HepG2 (cell line): Measurements from ENCODE around the gene MOV10L1. TPM values are rescaled to one million over a fixed set of nuclear protein-coding genes. Genes with fewer than 3 reads are reported as not detected.

Experiments
- HOXA3 ChIP-seq: sonication (generic); formaldehyde crosslinking; IDR thresholded peaks from 2 replicates; pipeline ENCODE4 v1.5.0; 2020; ENCODE audit warnings: missing genetic modification reagents
- SAP130 ChIP-seq: IDR thresholded peaks from 2 replicates; pipeline ENCODE4 v1.6.1; 2016; ENCODE audit warnings: low read depth
- ZFP36 ChIP-seq: fragments of 150-350 bp; IDR thresholded peaks from 2 replicates; pipeline ENCODE4 v1.6.1; 2018; ENCODE audit warnings: borderline replicate concordance, low read length, low read depth; ENCODE audit not compliant: partially characterized antibody
- ZFY ChIP-seq: sonication (generic); formaldehyde crosslinking; IDR thresholded peaks from 2 replicates; pipeline ENCODE4 v1.4.0; 2020; ENCODE audit warnings: missing genetic modification reagents
- ZNF768 ChIP-seq: sonication (generic); formaldehyde crosslinking; IDR thresholded peaks from 2 replicates; pipeline ENCODE4 v1.4.0; 2020; ENCODE audit warnings: missing genetic modification reagents
- ZNF777 ChIP-seq: sonication (generic); formaldehyde crosslinking; IDR thresholded peaks from 2 replicates; pipeline ENCODE4 v1.4.0; 2020; ENCODE audit warnings: missing genetic modification reagents
- ZNF878 ChIP-seq: sonication (generic); formaldehyde crosslinking; IDR thresholded peaks from 2 replicates; pipeline ENCODE4 v1.8.1; 2023; ENCODE audit warnings: mild to moderate bottlenecking, missing genetic modification reagents, moderate library complexity
- polyA plus RNA-seq, 8 experiments: library from polyadenylated mRNA; depleted of rRNA in 3 of 8; stranded (reverse) in 7 of 8; unstranded in 1 of 8; fragments of >200 nt; fragmentation: Illumina TruSeq in 4 of 8; extraction: Trizol in 4 of 8; gene quantifications; 2 replicates each; pipeline versions ENCODE4 v1.2.1 to v1.2.3, GENCODE V29; 2011 to 2016; ENCODE audit warnings: low read depth in 4 of 8, missing spikeins in 1 of 8, mixed read lengths in 1 of 8; ENCODE audit not compliant: insufficient read depth in 1 of 8
- total RNA-seq, 5 experiments: library from RNA; depleted of rRNA; stranded (reverse); fragments of >200 nt; fragmentation: Illumina TruSeq; extraction: Trizol; gene quantifications; 2 replicates each; pipeline ENCODE4 v1.2.3, GENCODE V29; 2016; ENCODE audit warnings: low read depth in 1 of 5
- TF ChIP-seq, protein P1 (sequence below): sonication (generic); formaldehyde crosslinking; IDR thresholded peaks from 2 replicates; pipeline ENCODE4 v1.4.0; 2020; ENCODE audit warnings: missing genetic modification reagents
- TF ChIP-seq, protein P2 (sequence below): sonication (generic); formaldehyde crosslinking; IDR thresholded peaks from 2 replicates; pipeline ENCODE4 v1.4.0; 2020; ENCODE audit warnings: missing genetic modification reagents; ENCODE audit errors: not compliant biosample characterization
- TF ChIP-seq, protein P3 (sequence below), 2 experiments: sonication (generic) in 1 of 2; formaldehyde crosslinking in 1 of 2; IDR thresholded peaks; 2 replicates each; pipeline versions ENCODE4 v1.5.1 to v1.6.1; 2011 to 2020; ENCODE audit warnings: borderline replicate concordance in 1 of 2, low read depth in 1 of 2, low read length in 1 of 2, mild to moderate bottlenecking in 1 of 2, missing genetic modification reagents in 1 of 2, moderate library complexity in 1 of 2
- TF ChIP-seq, protein P4 (sequence below): sonication (generic); formaldehyde crosslinking; IDR thresholded peaks from 2 replicates; pipeline ENCODE4 v1.9.0; 2022; ENCODE audit warnings: missing genetic modification reagents, mild to moderate bottlenecking, borderline replicate concordance
- TF ChIP-seq, protein P5 (sequence below): IDR thresholded peaks from 2 replicates; pipeline ENCODE4 v1.6.1; 2016; ENCODE audit warnings: mild to moderate bottlenecking
- TF ChIP-seq, protein P6 (sequence below): IDR thresholded peaks from 2 replicates; pipeline ENCODE4 v1.6.1; 2012; ENCODE audit warnings: inconsistent platforms

The MOV10L1 gene
- total and polyA plus RNA-seq, 2 of the 13 experiments (the other 11 are each of a cell fraction or from before 2014, with no cell fraction given), result 0.11 to 0.12 TPM

DNA sequence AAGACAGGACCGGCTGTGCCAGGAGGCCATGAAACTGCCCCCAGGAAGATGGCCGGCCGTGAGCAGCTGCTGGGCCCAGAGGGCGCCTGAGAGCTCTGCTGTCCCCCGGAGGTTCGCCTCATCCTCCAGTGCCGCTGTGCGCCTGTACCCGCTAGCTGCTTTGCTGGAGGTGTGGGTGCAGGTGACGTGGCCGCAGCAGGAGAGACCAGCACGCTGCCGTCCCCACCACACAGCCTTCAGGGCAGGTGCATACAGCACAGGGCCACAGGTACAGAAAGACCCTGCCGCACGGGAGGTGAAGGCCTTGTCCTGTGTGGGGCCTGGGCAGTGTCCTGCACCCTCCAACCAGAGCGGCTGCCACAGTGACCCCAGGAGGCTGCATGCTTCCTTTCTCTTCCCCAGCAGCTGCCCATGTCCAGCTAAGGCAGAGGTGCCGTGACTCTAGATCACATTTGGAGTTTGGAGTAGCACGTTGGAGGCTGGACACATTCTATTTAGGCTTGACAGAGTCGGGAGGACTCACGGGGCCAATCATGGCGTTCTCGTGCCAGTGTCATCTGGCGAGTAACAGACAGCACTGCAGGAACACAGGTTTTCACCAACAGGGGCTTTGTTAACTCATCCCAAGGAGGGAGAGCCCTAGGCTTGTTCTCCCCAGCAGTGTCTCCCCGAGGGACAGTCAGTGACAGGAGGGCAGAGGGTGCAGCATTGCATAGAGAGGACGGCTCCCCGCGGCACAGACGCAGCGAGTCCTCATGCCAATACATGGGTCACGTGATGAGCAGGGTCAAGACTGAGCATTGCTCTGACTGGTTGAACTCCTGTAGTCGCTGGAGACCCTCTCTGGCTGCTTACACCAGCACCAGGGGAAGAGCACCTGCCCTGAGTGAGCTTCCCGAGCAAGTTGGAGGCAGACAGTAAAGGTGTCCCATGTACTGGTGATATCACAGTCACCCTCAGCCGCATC lies 62.0 kb downstream of the MOV10L1 start (continued):
- TF ChIP-seq, protein P1, sequence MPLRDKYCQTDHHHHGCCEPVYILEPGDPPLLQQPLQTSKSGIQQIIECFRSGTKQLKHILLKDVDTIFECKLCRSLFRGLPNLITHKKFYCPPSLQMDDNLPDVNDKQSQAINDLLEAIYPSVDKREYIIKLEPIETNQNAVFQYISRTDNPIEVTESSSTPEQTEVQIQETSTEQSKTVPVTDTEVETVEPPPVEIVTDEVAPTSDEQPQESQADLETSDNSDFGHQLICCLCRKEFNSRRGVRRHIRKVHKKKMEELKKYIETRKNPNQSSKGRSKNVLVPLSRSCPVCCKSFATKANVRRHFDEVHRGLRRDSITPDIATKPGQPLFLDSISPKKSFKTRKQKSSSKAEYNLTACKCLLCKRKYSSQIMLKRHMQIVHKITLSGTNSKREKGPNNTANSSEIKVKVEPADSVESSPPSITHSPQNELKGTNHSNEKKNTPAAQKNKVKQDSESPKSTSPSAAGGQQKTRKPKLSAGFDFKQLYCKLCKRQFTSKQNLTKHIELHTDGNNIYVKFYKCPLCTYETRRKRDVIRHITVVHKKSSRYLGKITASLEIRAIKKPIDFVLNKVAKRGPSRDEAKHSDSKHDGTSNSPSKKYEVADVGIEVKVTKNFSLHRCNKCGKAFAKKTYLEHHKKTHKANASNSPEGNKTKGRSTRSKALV (CRISPR knock-in tag), result peak; percentile 87; the same call in 1 of the 2 replicates
- TF ChIP-seq, protein P2, sequence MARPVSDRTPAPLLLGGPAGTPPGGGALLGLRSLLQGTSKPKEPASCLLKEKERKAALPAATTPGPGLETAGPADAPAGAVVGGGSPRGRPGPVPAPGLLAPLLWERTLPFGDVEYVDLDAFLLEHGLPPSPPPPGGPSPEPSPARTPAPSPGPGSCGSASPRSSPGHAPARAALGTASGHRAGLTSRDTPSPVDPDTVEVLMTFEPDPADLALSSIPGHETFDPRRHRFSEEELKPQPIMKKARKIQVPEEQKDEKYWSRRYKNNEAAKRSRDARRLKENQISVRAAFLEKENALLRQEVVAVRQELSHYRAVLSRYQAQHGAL (CRISPR knock-in tag), result no peak
- TF ChIP-seq ZNF768, result peak; percentile 38; the same call in 1 of the 2 replicates
- TF ChIP-seq SAP130 (CRISPR knock-in tag), result peak; percentile 42; the same call in 1 of the 2 replicates
- TF ChIP-seq HOXA3 (CRISPR knock-in tag), result peak; percentile 50; the same call in 1 of the 2 replicates
- TF ChIP-seq, protein P3, sequence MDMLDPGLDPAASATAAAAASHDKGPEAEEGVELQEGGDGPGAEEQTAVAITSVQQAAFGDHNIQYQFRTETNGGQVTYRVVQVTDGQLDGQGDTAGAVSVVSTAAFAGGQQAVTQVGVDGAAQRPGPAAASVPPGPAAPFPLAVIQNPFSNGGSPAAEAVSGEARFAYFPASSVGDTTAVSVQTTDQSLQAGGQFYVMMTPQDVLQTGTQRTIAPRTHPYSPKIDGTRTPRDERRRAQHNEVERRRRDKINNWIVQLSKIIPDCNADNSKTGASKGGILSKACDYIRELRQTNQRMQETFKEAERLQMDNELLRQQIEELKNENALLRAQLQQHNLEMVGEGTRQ (IDR thresholded peaks at IDR 0.05; ENCODE audit: low read depth, low read length), result peak; percentile 86
- TF ChIP-seq, protein P3 (CRISPR knock-in tag; IDR thresholded peaks at IDR 0.05; ENCODE audit: borderline replicate concordance), result peak; percentile 81; the same call in 1 of the 2 replicates
- no peak for TF ChIP-seq ZFP36
- TF ChIP-seq ZNF777 (CRISPR knock-in tag), result peak; percentile 79
- TF ChIP-seq, protein P4, sequence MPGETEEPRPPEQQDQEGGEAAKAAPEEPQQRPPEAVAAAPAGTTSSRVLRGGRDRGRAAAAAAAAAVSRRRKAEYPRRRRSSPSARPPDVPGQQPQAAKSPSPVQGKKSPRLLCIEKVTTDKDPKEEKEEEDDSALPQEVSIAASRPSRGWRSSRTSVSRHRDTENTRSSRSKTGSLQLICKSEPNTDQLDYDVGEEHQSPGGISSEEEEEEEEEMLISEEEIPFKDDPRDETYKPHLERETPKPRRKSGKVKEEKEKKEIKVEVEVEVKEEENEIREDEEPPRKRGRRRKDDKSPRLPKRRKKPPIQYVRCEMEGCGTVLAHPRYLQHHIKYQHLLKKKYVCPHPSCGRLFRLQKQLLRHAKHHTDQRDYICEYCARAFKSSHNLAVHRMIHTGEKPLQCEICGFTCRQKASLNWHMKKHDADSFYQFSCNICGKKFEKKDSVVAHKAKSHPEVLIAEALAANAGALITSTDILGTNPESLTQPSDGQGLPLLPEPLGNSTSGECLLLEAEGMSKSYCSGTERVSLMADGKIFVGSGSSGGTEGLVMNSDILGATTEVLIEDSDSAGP (CRISPR knock-in tag), result peak; percentile 45; the same call in 1 of the 2 replicates
- TF ChIP-seq, protein P5, sequence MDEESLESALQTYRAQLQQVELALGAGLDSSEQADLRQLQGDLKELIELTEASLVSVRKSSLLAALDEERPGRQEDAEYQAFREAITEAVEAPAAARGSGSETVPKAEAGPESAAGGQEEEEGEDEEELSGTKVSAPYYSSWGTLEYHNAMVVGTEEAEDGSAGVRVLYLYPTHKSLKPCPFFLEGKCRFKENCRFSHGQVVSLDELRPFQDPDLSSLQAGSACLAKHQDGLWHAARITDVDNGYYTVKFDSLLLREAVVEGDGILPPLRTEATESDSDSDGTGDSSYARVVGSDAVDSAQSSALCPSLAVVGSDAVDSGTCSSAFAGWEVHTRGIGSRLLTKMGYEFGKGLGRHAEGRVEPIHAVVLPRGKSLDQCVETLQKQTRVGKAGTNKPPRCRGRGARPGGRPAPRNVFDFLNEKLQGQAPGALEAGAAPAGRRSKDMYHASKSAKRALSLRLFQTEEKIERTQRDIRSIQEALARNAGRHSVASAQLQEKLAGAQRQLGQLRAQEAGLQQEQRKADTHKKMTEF, result no peak
- TF ChIP-seq ZFY, result peak; percentile 71
- TF ChIP-seq, protein P6, sequence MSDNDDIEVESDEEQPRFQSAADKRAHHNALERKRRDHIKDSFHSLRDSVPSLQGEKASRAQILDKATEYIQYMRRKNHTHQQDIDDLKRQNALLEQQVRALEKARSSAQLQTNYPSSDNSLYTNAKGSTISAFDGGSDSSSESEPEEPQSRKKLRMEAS, result peak; percentile 20; the same call in 1 of the 2 replicates
- no peak for TF ChIP-seq ZNF878
